NCI-H2107 treated with DMSO at 0.1 percent for 48 hours (cell line): ENCODE measurements around the gene SERPINA12.

Experiments
- DNase-seq: peaks from one replicate; lab custom pipeline; 2025; ENCODE audit not compliant: unreplicated experiment; lab: John Stamatoyannopoulos, UW

The SERPINA12 gene, protein sequence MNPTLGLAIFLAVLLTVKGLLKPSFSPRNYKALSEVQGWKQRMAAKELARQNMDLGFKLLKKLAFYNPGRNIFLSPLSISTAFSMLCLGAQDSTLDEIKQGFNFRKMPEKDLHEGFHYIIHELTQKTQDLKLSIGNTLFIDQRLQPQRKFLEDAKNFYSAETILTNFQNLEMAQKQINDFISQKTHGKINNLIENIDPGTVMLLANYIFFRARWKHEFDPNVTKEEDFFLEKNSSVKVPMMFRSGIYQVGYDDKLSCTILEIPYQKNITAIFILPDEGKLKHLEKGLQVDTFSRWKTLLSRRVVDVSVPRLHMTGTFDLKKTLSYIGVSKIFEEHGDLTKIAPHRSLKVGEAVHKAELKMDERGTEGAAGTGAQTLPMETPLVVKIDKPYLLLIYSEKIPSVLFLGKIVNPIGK

GRCh38 chr14:94509356-94509755 lies at the start of gene SERPINA12:
SERPINA12 (minus strand) TSS chr14:94509469; CDS start chr14:94498397, 11,072 bp downstream.
- DNase-seq = no peak

GRCh38 chr14:94558842-94559241 lies 49.6 kb upstream of the SERPINA12 start:
- no peak for DNase-seq

DNA sequence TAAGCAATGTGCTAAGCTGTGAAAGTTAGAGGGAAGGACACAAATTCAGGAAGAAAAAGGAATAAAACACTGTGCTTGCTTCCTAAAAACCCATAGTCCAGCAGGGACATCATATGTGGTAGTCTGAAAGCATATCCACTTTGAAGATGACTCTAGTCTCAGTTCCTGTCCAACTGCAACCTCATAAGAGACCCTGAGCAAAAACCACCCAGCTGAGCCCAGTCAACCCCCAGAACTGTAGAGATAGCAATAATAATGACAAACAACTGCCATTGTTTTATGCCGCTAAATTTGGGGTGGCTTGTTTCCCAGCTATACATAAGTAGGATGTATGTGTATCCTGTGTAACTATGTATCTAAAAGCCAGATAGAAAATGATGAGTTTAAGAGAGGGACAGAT lies 48.1 kb upstream of the SERPINA12 start:
- no peak for DNase-seq

GRCh38 chr14:94555991-94556390 lies 46.7 kb upstream of the SERPINA12 start:
- no peak for DNase-seq

GRCh38 chr14:94550041-94550440 lies 40.8 kb upstream of the SERPINA12 start:
- no peak for DNase-seq

DNA sequence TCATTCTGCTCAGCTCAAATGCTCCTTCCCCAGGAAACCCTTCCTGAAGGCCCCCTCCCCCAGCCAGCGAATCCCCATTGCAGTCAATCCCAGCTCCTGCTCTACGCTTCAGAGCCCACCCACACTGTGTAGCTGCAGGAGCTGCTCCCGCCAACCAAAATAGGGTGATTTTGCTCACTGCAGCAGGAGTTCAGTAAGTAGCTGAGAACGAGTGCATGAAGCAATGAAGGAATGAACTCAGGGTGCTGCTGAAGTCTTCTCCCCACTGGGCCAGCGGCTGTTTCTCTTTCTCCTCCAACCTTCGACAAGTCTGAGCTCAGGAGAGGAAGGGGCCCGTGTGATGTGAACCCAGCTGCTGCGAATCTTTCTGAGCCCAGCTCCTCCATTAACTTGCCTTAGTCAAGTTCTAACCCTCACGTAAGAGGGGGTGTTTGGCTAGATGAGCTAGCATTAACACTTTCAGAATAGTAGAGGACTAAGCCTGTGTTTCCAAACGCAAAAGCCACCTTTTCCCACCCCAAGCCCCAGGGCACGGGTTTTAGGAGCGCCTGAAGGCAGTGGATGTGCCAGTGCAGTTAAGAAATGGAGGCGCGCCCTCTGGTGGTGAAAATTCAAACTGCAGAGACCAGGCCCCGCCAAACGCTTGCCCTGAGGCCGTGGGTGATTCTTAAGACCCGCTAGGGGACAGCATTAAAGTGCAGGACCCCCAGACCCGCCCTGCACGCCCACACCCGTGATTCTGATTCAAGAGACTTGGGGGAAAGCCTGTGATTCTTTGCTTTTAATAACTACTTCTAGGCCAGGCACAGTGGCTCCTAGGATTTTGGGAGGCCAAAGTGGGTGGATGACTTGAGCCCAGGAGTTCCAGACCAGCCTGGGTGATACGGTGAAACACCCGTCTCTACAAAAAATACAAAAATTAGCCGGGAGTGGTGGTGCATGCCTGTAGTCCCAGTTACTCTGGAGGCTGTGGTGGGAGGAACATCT lies 40.0 kb upstream of the SERPINA12 start:
- DNase-seq = peak; percentile 41

DNA sequence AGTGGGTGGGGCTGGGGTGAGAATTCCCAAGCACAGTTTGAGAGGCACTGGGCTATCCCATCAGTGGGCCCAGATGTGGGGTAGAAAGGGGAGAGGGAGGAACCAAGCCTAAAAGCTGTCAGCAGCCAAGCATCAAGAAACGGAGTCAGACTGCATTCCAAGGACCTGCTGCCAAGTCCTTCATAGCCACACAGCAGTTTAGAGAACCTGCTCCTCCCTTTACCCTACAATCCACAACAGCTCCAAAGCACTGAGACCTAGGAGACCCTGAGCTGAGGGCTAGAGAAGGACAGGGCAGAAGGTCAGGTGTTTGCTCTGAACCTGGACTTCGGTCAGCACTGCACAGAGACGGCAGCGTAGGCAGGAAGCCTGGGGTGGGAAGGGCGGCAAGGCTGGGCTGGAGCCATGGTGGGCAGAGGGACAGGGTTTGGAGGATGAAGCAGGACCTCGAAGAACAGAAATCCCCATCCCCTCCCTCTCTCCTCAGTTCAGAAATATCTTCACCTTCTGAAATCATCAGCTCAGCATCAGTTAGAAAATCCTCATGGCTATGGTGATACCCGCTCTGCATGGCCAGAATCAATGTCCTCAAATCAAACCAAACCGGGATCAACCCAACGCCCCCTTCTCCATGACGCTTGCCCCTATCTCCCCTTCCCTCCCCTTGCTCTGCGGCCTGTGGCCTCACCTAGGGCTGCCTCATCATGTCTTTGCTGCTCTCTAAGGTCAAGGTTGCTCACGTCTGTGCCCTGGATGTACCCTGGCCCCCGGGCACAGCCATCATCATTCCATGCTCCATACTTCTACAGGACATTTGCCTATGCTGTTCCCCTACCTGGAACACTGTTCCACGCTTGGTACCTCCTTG lies 39.1 kb upstream of the SERPINA12 start:
- DNase-seq = no peak

DNA sequence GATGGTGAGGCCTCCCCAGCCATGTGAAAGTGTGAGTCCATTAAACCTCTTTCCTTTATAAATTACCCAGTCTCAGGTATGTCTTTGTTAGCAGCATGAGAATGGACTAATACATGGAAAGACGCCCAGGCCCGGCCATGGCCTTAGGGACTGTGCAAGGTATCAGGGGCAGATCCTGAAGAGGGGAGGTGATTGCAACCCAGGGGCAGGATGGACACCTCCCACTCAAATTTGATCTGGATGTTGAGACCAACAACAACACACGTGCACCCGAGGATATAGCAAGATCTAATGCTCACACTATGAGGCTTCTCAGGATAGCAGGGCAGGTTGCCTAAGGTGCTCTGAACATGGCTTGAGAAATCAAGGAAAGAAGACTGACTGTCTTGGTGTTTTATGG lies 38.5 kb upstream of the SERPINA12 start:
- no peak for DNase-seq

GRCh38 chr14:94547151-94547680 lies 37.9 kb upstream of the SERPINA12 start:
- no peak for DNase-seq

DNA sequence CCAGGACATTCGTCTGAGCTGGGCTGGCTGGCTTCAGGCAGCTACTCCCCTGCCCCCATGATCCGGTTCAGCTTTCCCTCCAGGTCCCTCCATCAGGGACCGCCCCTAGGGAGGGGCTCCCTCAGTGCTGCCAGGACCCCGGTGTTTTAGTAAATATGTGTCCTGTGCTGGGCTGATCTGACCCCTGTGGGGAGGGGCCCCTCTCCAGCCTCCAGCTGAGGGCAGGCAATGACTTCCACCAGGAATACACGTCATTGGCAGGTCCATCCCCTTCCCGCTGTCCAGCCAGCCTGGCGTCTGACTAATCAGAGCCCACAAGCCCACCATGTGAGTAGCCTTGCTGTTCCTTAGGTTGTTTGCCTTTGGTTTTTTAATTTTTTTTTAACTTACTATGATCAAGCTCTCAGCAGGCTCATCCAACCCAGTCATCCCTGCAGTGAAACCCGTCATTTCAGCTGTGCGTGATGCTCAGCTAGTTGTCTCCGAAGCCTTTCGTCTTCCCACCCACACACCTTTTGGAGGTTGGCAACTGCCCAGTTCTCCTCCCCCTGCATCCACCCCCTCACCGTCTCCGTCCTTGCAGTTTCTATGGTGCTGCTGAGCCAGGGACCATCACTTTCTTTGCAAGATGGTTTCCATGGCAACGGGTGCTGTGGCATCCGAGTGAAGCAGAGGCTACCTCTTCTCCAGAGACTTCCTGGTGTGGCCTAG lies 36.0 kb upstream of the SERPINA12 start:
- DNase-seq = no peak

- no peak for DNase-seq
Observed at GRCh38 chr14:94544726-94545125, 35.5 kb upstream of the SERPINA12 start.

- no peak for DNase-seq
Observed at GRCh38 chr14:94543449-94544124, 34.3 kb upstream of the SERPINA12 start.

GRCh38 chr14:94542811-94543440 lies 33.7 kb upstream of the SERPINA12 start:
- DNase-seq = no peak

- no peak for DNase-seq
Observed at GRCh38 chr14:94542111-94542810, 33.0 kb upstream of the SERPINA12 start.

DNA sequence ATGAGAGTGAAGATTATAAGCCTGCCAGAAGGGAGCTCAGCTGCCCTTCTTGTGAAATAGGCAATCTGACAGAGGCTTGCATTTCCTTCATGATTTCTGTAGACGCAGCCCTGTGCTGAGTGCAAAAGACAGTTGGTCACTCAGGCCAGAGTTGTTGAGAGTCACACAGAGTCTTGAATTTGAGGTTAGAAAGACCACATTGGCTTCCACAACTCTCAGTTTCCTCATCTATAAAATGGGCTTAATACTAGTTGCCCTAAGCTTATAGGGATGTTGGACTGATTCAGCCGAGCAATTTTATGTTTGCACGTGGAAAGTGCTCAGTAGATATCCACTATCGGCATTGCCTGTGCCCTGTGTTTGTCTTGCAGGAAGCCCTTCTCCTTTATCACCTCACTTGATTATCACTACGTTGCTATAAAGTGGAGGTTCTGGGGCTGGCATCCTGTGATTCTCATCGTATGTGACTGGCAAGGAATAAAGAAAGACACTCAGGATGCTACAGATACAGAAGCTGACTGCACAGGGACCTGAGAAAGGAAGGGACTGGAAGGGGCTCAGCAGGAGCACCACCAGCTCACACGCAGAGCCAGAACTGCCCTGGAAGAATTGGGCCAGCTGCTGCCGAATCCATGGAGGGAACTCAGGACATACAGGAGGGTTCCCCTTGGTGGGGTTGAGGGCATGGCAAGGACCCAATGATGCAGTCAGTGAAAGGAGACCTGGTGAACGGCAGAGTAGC lies 32.1 kb upstream of the SERPINA12 start:
- no peak for DNase-seq

GRCh38 chr14:94540031-94540794 lies 30.9 kb upstream of the SERPINA12 start:
- DNase-seq = no peak

GRCh38 chr14:94539181-94539580 lies 29.9 kb upstream of the SERPINA12 start:
- no peak for DNase-seq
